Parathyroid adenoma (tissue), 2 donors: ENCODE measurements around the gene MTA1.

Source experiments
- H2AFZ ChIP-seq: fragments of 300-600 bp; sonication (generic); one replicate; pipeline ENCODE4 v1.7.0; 2017; ENCODE audit warnings: antibody characterized with exemption, mild to moderate bottlenecking
- H3K27ac ChIP-seq: fragments of 300-600 bp; sonication (generic); one replicate; pipeline ENCODE4 v1.7.0; 2017
- H3K27me3 ChIP-seq: fragments of 300-600 bp; sonication (generic); one replicate; pipeline ENCODE4 v1.7.0; 2017; ENCODE audit warnings: low read length; ENCODE audit not compliant: control insufficient read depth, insufficient read depth
- H3K36me3 ChIP-seq: fragments of 300-600 bp; sonication (generic); one replicate; pipeline ENCODE4 v1.7.0; 2017; ENCODE audit warnings: low read length; ENCODE audit not compliant: control insufficient read depth, insufficient read depth
- H3K4me1 ChIP-seq: fragments of 300-600 bp; sonication (generic); one replicate; pipeline ENCODE4 v1.7.0; 2017; ENCODE audit warnings: control low read depth
- H3K4me2 ChIP-seq: fragments of 300-600 bp; sonication (generic); one replicate; pipeline ENCODE4 v1.7.0; 2017; ENCODE audit warnings: low read length
- H3K4me3 ChIP-seq: fragments of 300-600 bp; sonication (generic); one replicate; pipeline ENCODE4 v1.7.0; 2017; ENCODE audit warnings: low read depth, low read length
- H3K79me2 ChIP-seq: fragments of 300-600 bp; sonication (generic); one replicate; pipeline ENCODE4 v1.7.0; 2017; ENCODE audit warnings: control low read depth
- H3K9ac ChIP-seq: fragments of 300-600 bp; sonication (generic); one replicate; pipeline ENCODE4 v1.7.0; 2017; ENCODE audit warnings: mild to moderate bottlenecking
- H3K9me3 ChIP-seq: fragments of 300-600 bp; sonication (generic); one replicate; pipeline ENCODE4 v1.7.0; 2017; ENCODE audit warnings: low read length; ENCODE audit not compliant: control insufficient read depth
- CTCF ChIP-seq: fragments of 300-600 bp; sonication (generic); IDR thresholded peaks from one replicate; pipeline ENCODE4 v1.7.0; 2017; ENCODE audit warnings: antibody characterized with exemption, mild to moderate bottlenecking
- donor health status: primary hyperparathyroidism.

MTA1 gene

GRCh38 chr14:105389534-105389933, 30.1 kb upstream of the MTA1 start:
- no peaks in the 10 kb centered on the region for H3K36me3 ChIP-seq
- H3K9ac ChIP-seq: no peak overlapping the region
- no peak for TF ChIP-seq CTCF
- H3K9me3 ChIP-seq: no peaks in the 10 kb centered on the region
- H3K4me1 ChIP-seq: no peaks in the 10 kb centered on the region
- no peak overlapping the region for H3K27ac ChIP-seq
- H2AFZ ChIP-seq: no peak overlapping the region
- no peaks in the 10 kb centered on the region for H3K79me2 ChIP-seq
- no peaks in the 10 kb centered on the region for H3K27me3 ChIP-seq
- H3K4me2 ChIP-seq: no peak overlapping the region
- H3K4me3 ChIP-seq: no peak overlapping the region

GRCh38 chr14:105389976-105390848, 29.4 kb upstream of the MTA1 start:
- no peak overlapping the region for H3K9ac ChIP-seq
- TF ChIP-seq CTCF: no peak
- H3K36me3 ChIP-seq: no peaks in the 10 kb centered on the region

GRCh38 chr14:105390849-105391500, 28.7 kb upstream of the MTA1 start:
- H2AFZ ChIP-seq: no peak overlapping the region
- no peaks in the 10 kb centered on the region for H3K9me3 ChIP-seq
- no peak overlapping the region for H3K27ac ChIP-seq
- no peak overlapping the region for H3K4me3 ChIP-seq
- no peak overlapping the region for H3K4me2 ChIP-seq
- H3K36me3 ChIP-seq: no peaks in the 10 kb centered on the region
- no peak overlapping the region for H3K9ac ChIP-seq
- no peak for TF ChIP-seq CTCF
- no peaks in the 10 kb centered on the region for H3K79me2 ChIP-seq
- no peaks in the 10 kb centered on the region for H3K4me1 ChIP-seq
- H3K27me3 ChIP-seq: no peaks in the 10 kb centered on the region

More at GRCh38 chr14:105389976-105390848, 29.4 kb upstream of the MTA1 start:
- H3K79me2 ChIP-seq: no peaks in the 10 kb centered on the region
- no peaks in the 10 kb centered on the region for H3K9me3 ChIP-seq
- H3K27ac ChIP-seq: no peak overlapping the region
- H2AFZ ChIP-seq: no peak overlapping the region
- no peak overlapping the region for H3K4me2 ChIP-seq
- H3K27me3 ChIP-seq: no peaks in the 10 kb centered on the region
- H3K4me1 ChIP-seq: no peaks in the 10 kb centered on the region
- no peak overlapping the region for H3K4me3 ChIP-seq

GRCh38 chr14:105391541-105391940, 28.1 kb upstream of the MTA1 start:
- H3K4me3 ChIP-seq: no peak overlapping the region
- H3K4me2 ChIP-seq: no peak overlapping the region
- H3K27me3 ChIP-seq: no peaks in the 10 kb centered on the region
- H3K36me3 ChIP-seq: no peaks in the 10 kb centered on the region
- H3K4me1 ChIP-seq: no peaks in the 10 kb centered on the region
- no peak overlapping the region for H2AFZ ChIP-seq
- H3K9ac ChIP-seq: no peak overlapping the region
- no peaks in the 10 kb centered on the region for H3K79me2 ChIP-seq
- H3K27ac ChIP-seq: no peak overlapping the region
- H3K9me3 ChIP-seq: no peaks in the 10 kb centered on the region
- no peak for TF ChIP-seq CTCF
